Hepatocyte (in vitro differentiated cells): ENCODE results near the gene ITPKB. TPM values are rescaled to one million over a fixed set of nuclear protein-coding genes. Genes with fewer than 3 reads are reported as not detected.

Experiments
- DNase-seq: peaks from one replicate; pipeline ENCODE4 v3.0.0-alpha.2; 2016; ENCODE audit warnings: low spot score
- H2AFZ ChIP-seq: fragments of 200-600 bp; sonication (generic); 2 replicates; pipeline ENCODE4 v1.6.0; 2016; ENCODE audit warnings: antibody characterized with exemption, mild to moderate bottlenecking
- H3K27ac ChIP-seq: fragments of 200-600 bp; sonication (generic); 2 replicates; pipeline ENCODE4 v1.5.1; 2016; ENCODE audit warnings: mild to moderate bottlenecking
- H3K27me3 ChIP-seq: fragments of 200-600 bp; sonication (generic); 2 replicates; pipeline ENCODE4 v1.6.1; 2016
- H3K36me3 ChIP-seq: fragments of 200-600 bp; sonication (generic); replicated peaks from 2 replicates; pipeline ENCODE4 v1.5.1; 2016; ENCODE audit warnings: low read depth; ENCODE audit not compliant: insufficient read depth
- H3K4me1 ChIP-seq: fragments of 200-600 bp; sonication (generic); 2 replicates; pipeline ENCODE4 v1.5.1; 2016; ENCODE audit warnings: mild to moderate bottlenecking, moderate library complexity; ENCODE audit not compliant: insufficient read depth
- H3K4me2 ChIP-seq: fragments of 200-600 bp; sonication (generic); 2 replicates; pipeline ENCODE4 v1.6.0; 2016
- H3K4me3 ChIP-seq: fragments of 200-600 bp; sonication (generic); 2 replicates; pipeline ENCODE4 v1.5.1; 2016; ENCODE audit warnings: mild to moderate bottlenecking
- H3K79me2 ChIP-seq: fragments of 200-600 bp; sonication (generic); 2 replicates; pipeline ENCODE4 v1.6.0; 2017; ENCODE audit warnings: mild to moderate bottlenecking
- H3K9me2 ChIP-seq: fragments of 200-600 bp; sonication (generic); replicated peaks from 2 replicates; pipeline ENCODE4 v1.6.0; 2017; ENCODE audit warnings: mild to moderate bottlenecking; ENCODE audit not compliant: insufficient read depth
- H3K9me3 ChIP-seq: fragments of 200-600 bp; sonication (generic); 2 replicates; pipeline ENCODE4 v1.5.1; 2016; ENCODE audit warnings: low read depth, mild to moderate bottlenecking
- H4K20me1 ChIP-seq: fragments of 200-600 bp; sonication (generic); 2 replicates; pipeline ENCODE4 v1.6.0; 2016; ENCODE audit warnings: mild to moderate bottlenecking; ENCODE audit not compliant: insufficient read depth, poor library complexity, severe bottlenecking
- EZH2 ChIP-seq: fragments of 200-600 bp; sonication (generic); IDR thresholded peaks from 2 replicates; pipeline ENCODE4 v1.6.1; 2016; ENCODE audit warnings: antibody characterized with exemption, mild to moderate bottlenecking, borderline replicate concordance
- EZH2phosphoT487 ChIP-seq: fragments of 200-600 bp; sonication (generic); IDR thresholded peaks from one replicate; pipeline ENCODE4 v1.6.1; 2018; ENCODE audit warnings: antibody characterized with exemption, mild to moderate bottlenecking, low read depth, moderate library complexity; ENCODE audit not compliant: unreplicated experiment, severe bottlenecking
- WGBS: methylation state at CpG from one replicate; pipeline ENCODE4 v1.1.6; 2016; ENCODE audit warnings: low lambda C conversion rate; ENCODE audit errors: missing lambda C conversion rate; 5-methylcytosine and 5-hydroxymethylcytosine counted together
- polyA plus RNA-seq: library from polyadenylated mRNA; unstranded; fragments of >200 nt; fragmentation: Nextera tagmentation; extraction: Ambion mirVana; gene quantifications from 2 replicates; pipeline ENCODE4 v1.2.1, GENCODE V29; 2016
- total RNA-seq: library from RNA; depleted of rRNA; stranded (reverse); fragments of >200 nt; gene quantifications from 2 replicates; pipeline ENCODE4 v1.2.3, GENCODE V29; 2014
- TF ChIP-seq, protein P1 (sequence below): fragments of 200-600 bp; sonication (generic); IDR thresholded peaks from 2 replicates; pipeline ENCODE4 v1.5.1; 2016; ENCODE audit warnings: antibody characterized with exemption, mild to moderate bottlenecking; ENCODE audit not compliant: poor library complexity

ITPKB gene
- total and polyA plus RNA-seq, 2 experiments from 2014 or later: 11.0 to 13.8 TPM

DNA sequence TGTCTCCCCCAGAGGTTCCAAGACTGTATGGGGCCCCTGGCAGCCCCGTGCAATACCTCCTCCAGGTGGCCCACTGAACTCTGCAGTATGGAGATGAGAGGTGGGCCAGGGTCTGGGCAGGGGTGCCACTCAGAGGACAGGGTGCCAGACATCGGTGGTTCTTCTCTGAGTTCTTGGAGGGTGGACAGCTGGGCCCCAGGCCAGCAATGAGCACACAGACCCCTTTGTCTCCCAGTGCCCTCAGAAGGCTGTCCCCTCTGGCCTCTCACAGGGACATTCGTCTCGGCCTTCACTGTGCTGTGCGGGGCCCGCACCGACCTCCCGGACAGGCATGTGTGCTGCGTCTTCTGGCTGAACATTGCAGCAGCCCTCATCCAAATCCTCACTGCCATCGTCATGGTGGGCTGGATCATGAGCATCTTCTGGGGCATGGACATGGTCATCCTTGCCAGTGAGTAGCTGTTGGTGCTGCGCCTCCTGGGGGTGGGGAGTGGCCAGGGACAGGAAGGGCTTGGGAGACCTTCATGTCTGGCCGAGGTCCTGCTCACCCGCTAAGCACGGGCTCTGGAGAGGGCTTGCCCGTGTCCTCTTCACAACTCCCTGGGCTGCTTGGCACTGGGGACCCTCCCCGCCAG is 142.4 kb downstream of the ITPKB start:
- H3K79me2 ChIP-seq: no peaks in the 10 kb centered on the region
- H4K20me1 ChIP-seq: no peaks in the 10 kb centered on the region
- no peak overlapping the region for H2AFZ ChIP-seq
- H3K9me3 ChIP-seq: no peaks in the 10 kb centered on the region
- WGBS: 92% methylated on average over 16 of the region's 16 CpGs
- H3K27ac ChIP-seq: no peak overlapping the region
- no peaks in the 10 kb centered on the region for H3K27me3 ChIP-seq
- no peaks in the 10 kb centered on the region for H3K36me3 ChIP-seq
- TF ChIP-seq EZH2phosphoT487: no peak
- H3K4me2 ChIP-seq: no peak overlapping the region
- H3K4me3 ChIP-seq: no peak overlapping the region
- no peaks in the 10 kb centered on the region for H3K4me1 ChIP-seq
- no peak for DNase-seq
- no peaks in the 10 kb centered on the region for H3K9me2 ChIP-seq

DNA sequence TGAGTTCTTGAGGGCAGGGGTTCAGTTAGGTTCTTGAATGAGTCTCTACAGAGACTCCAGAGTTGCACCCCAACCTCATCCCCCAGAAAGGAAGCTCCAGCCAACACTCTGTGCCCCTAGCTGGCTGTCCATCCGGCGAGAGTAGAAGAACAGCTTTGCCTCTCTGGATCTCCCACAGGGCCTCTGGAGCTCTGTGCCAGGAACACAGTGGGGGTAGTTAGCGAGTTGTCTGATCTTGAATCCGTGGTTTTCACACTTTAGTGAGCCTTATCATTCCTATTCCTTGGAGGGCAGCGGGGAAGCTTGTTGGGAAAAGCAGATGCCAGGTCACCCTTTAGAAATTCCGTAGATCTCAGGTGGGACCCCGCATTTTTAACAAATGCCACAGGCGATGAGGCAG is 145.5 kb downstream of the ITPKB start:
- H3K36me3 ChIP-seq: no peaks in the 10 kb centered on the region
- H3K4me2 ChIP-seq: no peak overlapping the region
- 82% methylated on average over 8 of the region's 8 CpGs for WGBS
- no peak overlapping the region for H2AFZ ChIP-seq
- H3K27ac ChIP-seq: no peak overlapping the region
- no peaks in the 10 kb centered on the region for H3K27me3 ChIP-seq
- H3K9me3 ChIP-seq: no peaks in the 10 kb centered on the region
- no peaks in the 10 kb centered on the region for H3K9me2 ChIP-seq
- no peak overlapping the region for H3K4me3 ChIP-seq
- no peaks in the 10 kb centered on the region for H4K20me1 ChIP-seq
- H3K79me2 ChIP-seq: no peaks in the 10 kb centered on the region
- no peak for DNase-seq
- TF ChIP-seq, protein P1, sequence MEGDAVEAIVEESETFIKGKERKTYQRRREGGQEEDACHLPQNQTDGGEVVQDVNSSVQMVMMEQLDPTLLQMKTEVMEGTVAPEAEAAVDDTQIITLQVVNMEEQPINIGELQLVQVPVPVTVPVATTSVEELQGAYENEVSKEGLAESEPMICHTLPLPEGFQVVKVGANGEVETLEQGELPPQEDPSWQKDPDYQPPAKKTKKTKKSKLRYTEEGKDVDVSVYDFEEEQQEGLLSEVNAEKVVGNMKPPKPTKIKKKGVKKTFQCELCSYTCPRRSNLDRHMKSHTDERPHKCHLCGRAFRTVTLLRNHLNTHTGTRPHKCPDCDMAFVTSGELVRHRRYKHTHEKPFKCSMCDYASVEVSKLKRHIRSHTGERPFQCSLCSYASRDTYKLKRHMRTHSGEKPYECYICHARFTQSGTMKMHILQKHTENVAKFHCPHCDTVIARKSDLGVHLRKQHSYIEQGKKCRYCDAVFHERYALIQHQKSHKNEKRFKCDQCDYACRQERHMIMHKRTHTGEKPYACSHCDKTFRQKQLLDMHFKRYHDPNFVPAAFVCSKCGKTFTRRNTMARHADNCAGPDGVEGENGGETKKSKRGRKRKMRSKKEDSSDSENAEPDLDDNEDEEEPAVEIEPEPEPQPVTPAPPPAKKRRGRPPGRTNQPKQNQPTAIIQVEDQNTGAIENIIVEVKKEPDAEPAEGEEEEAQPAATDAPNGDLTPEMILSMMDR: no peak
- TF ChIP-seq EZH2phosphoT487 (no peak), EZH2 (no peak)
- no peaks in the 10 kb centered on the region for H3K4me1 ChIP-seq

DNA sequence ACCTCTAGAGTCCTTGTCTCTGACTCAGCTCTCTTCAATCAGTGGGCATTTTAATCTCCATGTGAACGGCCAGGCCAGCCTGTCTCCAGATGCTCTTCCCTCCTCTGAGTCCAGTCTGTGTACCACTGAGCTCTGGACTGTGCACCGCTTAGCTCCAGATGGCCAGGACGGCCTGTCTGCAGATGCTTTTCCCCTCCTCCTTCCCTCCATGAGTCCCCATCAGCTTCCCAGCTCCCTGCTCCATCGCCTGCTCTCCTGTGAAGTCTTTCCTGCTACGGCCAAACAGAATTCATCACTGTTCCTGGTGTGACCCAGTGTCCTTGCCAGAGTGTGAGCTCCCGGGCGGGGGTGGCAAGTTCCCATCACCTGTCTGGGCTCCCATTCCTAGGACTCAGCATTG is 148.5 kb downstream of the ITPKB start:
- H3K27me3 ChIP-seq: no peaks in the 10 kb centered on the region
- no peaks in the 10 kb centered on the region for H3K79me2 ChIP-seq
- no peaks in the 10 kb centered on the region for H3K36me3 ChIP-seq
- H4K20me1 ChIP-seq: no peaks in the 10 kb centered on the region
- TF ChIP-seq EZH2phosphoT487: no peak
- TF ChIP-seq, protein P1: no peak
- no peak for TF ChIP-seq EZH2
- H3K4me1 ChIP-seq: no peaks in the 10 kb centered on the region
- H3K9me3 ChIP-seq: no peaks in the 10 kb centered on the region
- no peaks in the 10 kb centered on the region for H3K9me2 ChIP-seq
- H3K4me3 ChIP-seq: no peak overlapping the region
- DNase-seq: no peak
- no peak overlapping the region for H3K4me2 ChIP-seq
- H2AFZ ChIP-seq: no peak overlapping the region
- WGBS: 79% methylated on average over 7 of the region's 7 CpGs
- no peak overlapping the region for H3K27ac ChIP-seq

DNA sequence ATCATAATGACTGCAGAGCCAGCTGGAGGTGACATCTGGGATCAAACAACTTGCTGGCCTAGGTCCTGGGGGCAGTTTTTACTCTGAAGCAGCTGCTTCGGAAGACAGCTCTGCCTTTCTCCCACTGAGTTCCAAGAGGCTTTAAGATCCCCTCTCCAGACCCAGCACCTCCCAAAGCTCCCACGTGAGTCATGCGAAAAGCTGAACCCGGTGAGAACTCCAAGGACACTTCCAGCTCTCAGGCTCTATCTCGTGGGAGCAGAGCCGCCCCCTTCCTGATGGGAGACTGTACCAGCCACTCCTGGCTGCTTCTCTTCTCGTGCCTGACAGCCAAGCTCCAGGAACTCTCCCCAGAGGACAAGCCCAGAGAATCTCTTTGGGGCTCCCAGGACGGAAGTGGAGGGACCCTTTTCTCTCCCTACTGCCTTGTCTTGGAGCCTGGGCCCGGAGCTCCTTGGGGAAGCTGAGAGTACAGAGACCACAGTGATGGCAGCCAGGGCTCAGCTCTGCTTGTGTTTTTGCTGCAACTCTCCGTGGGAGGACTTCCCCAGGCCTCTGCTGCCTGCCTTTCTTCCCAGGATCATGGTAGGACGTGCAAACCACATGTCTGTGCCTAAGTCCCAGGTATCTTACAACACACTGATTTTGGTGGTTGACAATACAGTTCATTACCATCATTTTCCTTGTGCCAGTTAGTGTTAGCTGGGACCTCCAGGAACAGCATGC is 149.9 kb downstream of the ITPKB start:
- H3K79me2 ChIP-seq: no peaks in the 10 kb centered on the region
- no peaks in the 10 kb centered on the region for H3K36me3 ChIP-seq
- no peak overlapping the region for H3K4me2 ChIP-seq
- no peak overlapping the region for H3K4me3 ChIP-seq
- peak overlapping the region; percentile 42 for H3K27ac ChIP-seq
- H3K9me3 ChIP-seq: no peaks in the 10 kb centered on the region
- no peaks in the 10 kb centered on the region for H3K4me1 ChIP-seq
- H3K27me3 ChIP-seq: no peaks in the 10 kb centered on the region
- TF ChIP-seq, protein P1: no peak
- TF ChIP-seq EZH2: no peak
- TF ChIP-seq EZH2phosphoT487: no peak
- peak; percentile 60 for DNase-seq
- no peak overlapping the region for H2AFZ ChIP-seq
- H3K9me2 ChIP-seq: no peaks in the 10 kb centered on the region
- no peaks in the 10 kb centered on the region for H4K20me1 ChIP-seq
- WGBS: 63% methylated on average over 11 of the region's 11 CpGs
